PFSK-1 (cell line): ENCODE results near the gene KCNIP1.

Experiments used
- POLR2AphosphoS5 ChIP-seq: IDR thresholded peaks from 2 replicates; pipeline ENCODE4 v1.6.1; 2012; ENCODE audit warnings: low read depth, mild to moderate bottlenecking, control low read depth, low read length, moderate library complexity
- TAF1 ChIP-seq: IDR thresholded peaks from 2 replicates; pipeline ENCODE4 v1.6.1; 2012; ENCODE audit warnings: low read length, control low read depth, borderline replicate concordance; ENCODE audit not compliant: insufficient read depth
- TF ChIP-seq, protein P1 (sequence below), 2 experiments: IDR thresholded peaks; 2 replicates each; pipeline versions ENCODE4 v1.6.1 to v1.8.0; 2011 to 2012; ENCODE audit warnings: low read depth in 2 of 2, low read length in 2 of 2, control low read depth in 1 of 2, inconsistent platforms in 1 of 2, mild to moderate bottlenecking in 1 of 2, moderate library complexity in 1 of 2; ENCODE audit not compliant: insufficient read depth in 1 of 2

DNA sequence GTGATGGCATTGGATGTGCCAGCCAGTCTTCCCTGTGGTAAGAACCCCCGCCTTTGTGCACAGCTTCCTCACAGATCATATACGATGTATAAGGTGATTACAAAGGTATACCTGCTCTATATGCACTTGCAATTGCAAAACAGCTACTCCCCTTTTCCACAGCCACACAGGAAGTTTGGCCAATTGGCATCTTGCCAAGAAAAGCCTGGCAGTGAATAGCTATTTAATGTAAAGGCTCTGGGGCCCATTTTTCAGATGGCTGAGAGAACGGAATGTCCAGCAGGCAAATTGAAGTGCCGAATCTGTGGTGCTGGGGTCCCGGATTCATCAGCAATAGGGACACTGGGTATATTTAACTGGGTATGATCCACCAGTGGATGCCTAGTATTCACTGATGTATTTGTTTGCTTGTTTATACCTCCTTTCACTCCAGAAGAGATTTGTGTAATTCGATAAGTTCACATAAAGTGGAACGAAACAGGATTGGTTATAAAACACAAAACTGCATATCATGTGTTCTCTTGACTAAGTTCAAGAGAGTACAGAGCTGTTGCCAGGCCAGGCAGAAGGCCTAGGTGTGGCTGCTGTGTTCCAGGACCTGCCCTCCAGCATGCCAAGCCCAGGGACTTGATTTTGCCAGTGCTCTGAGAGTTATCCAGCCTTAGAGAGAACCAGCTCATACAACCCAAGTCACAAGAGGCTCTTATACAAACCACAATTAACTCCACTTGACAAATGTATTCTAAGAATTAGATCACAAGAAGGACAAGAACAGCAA lies 252.0 kb downstream of the KCNIP1 start:
- TF ChIP-seq POLR2AphosphoS5, result no peak
- no peak for TF ChIP-seq TAF1
- TF ChIP-seq, protein P1, sequence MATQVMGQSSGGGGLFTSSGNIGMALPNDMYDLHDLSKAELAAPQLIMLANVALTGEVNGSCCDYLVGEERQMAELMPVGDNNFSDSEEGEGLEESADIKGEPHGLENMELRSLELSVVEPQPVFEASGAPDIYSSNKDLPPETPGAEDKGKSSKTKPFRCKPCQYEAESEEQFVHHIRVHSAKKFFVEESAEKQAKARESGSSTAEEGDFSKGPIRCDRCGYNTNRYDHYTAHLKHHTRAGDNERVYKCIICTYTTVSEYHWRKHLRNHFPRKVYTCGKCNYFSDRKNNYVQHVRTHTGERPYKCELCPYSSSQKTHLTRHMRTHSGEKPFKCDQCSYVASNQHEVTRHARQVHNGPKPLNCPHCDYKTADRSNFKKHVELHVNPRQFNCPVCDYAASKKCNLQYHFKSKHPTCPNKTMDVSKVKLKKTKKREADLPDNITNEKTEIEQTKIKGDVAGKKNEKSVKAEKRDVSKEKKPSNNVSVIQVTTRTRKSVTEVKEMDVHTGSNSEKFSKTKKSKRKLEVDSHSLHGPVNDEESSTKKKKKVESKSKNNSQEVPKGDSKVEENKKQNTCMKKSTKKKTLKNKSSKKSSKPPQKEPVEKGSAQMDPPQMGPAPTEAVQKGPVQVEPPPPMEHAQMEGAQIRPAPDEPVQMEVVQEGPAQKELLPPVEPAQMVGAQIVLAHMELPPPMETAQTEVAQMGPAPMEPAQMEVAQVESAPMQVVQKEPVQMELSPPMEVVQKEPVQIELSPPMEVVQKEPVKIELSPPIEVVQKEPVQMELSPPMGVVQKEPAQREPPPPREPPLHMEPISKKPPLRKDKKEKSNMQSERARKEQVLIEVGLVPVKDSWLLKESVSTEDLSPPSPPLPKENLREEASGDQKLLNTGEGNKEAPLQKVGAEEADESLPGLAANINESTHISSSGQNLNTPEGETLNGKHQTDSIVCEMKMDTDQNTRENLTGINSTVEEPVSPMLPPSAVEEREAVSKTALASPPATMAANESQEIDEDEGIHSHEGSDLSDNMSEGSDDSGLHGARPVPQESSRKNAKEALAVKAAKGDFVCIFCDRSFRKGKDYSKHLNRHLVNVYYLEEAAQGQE (IDR thresholded peaks at IDR 0.05; ENCODE audit: insufficient read depth in 1 of 2, low read depth in 2 of 2, low read length in 2 of 2), result no peak
